Measurements from ENCODE around the gene ZNF536. TPM values are rescaled to one million over a fixed set of nuclear protein-coding genes. Genes with fewer than 3 reads are reported as not detected.

The ZNF536 gene
- not detected in 2 replicates for total RNA-seq

GRCh38 chr19:30371960-30372824 is at the start of gene ZNF536:
TSS of gene ZNF536 (plus strand) at chr19:30372384. CDS start at chr19:30443563, 71,179 bp downstream.

All from bladder microvascular endothelial cell (primary cell).